Muscle layer of duodenum (tissue), 2 donors: ENCODE results near the gene IL16.
"Not testable (repeated sequence)": the region's sequence is repeated elsewhere in the genome, so short reads cannot be mapped to it uniquely, and the experiment has no call there.

ENCODE experiments used
- H3K27ac ChIP-seq: one replicate; pipeline ENCODE4 v1.7.0; 2013; ENCODE audit warnings: mild to moderate bottlenecking, low read length
- H3K27me3 ChIP-seq: one replicate; pipeline ENCODE4 v1.7.0; 2013; ENCODE audit warnings: low read depth, mild to moderate bottlenecking, control low read depth, low read length
- H3K36me3 ChIP-seq, 2 donors: one replicate each; pipeline ENCODE4 v1.7.0; 2013; ENCODE audit warnings: low read length in 2 of 2, control low read depth in 1 of 2, mild to moderate bottlenecking in 1 of 2; ENCODE audit not compliant: insufficient read depth in 2 of 2, control insufficient read depth in 1 of 2
- H3K4me1 ChIP-seq, 2 donors: one replicate each; pipeline ENCODE4 v1.7.0; 2013; ENCODE audit warnings: low read length in 2 of 2, mild to moderate bottlenecking in 2 of 2, control low read depth in 1 of 2, moderate library complexity in 1 of 2; ENCODE audit not compliant: insufficient read depth in 2 of 2, control insufficient read depth in 1 of 2
- H3K4me3 ChIP-seq, 2 donors: one replicate each; pipeline ENCODE4 v1.7.0; 2013; ENCODE audit warnings: low read length in 2 of 2, low read depth in 1 of 2, mild to moderate bottlenecking in 1 of 2
- H3K9me3 ChIP-seq, 2 donors: one replicate each; pipeline ENCODE4 v1.7.0; 2013; ENCODE audit warnings: low read length in 2 of 2, control low read depth in 1 of 2, mild to moderate bottlenecking in 1 of 2; ENCODE audit not compliant: control insufficient read depth in 1 of 2
- donor health status: healthy.

IL16 gene

DNA sequence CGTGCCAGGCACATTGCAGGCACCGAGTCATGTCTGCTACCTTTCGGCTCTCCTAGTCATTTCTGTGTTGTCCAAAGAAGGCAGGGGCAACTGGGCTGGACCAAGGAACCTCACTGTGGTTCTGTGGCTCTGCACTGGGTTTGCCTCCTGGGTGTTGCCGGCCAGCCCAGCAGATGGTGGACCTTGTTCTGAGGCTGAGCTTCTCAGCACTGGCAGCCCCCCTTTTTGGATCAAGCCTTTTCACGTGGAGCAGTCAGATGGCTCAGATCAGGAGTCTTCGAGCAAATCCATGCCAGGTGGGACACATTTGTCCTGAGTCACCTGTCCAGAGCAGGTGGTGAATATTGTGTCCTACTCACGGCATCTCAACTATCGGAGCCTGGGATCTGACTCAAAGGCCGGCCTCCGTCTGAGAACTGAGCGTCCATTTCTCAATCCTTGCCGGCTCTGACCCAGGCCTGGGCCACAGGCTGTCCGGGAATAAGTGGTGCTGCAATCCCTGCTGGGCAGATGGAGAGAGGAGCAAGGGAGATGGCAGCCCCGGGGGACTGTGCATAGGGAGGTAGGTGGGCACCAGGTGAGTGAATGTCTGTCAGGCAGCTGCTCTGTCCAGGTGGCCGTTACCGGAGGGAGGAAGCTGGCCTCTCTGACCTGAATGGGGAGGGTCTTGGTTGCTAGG lies at the start of gene IL16:
Gene IL16 (plus strand): TSS at position 304 of the 679 bp plus-strand sequence. CDS start 28,521 bp downstream, outside the sequence.
- H3K27me3 ChIP-seq: no peaks in the 10 kb centered on the region
- H3K27ac ChIP-seq: no peak within 1 kb of the TSS
- H3K4me3 ChIP-seq: no peak within 1 kb of the TSS
- no peaks in the 10 kb centered on the region for H3K4me1 ChIP-seq
- H3K36me3 ChIP-seq: no peaks in the 10 kb centered on the region
- H3K9me3 ChIP-seq: no peaks in the 10 kb centered on the region

- H3K36me3 ChIP-seq: no peaks in the 10 kb centered on the region
- no peaks in the 10 kb centered on the region for H3K27me3 ChIP-seq
- no peak overlapping the region for H3K27ac ChIP-seq
- no peaks in the 10 kb centered on the region for H3K9me3 ChIP-seq
- H3K4me3 ChIP-seq: no peak overlapping the region
- no peaks in the 10 kb centered on the region for H3K4me1 ChIP-seq
These were observed 45.3 kb upstream of the IL16 start for GRCh38 chr15:81151389-81151788.

GRCh38 chr15:81152339-81152738 lies 44.3 kb upstream of the IL16 start:
- Histone ChIP-seq H3K27me3 (no peaks in the 10 kb centered on the region), H3K4me3 (no peak overlapping the region), H3K27ac (no peak overlapping the region), H3K9me3 (no peaks in the 10 kb centered on the region), H3K36me3 (no peaks in the 10 kb centered on the region), H3K4me1 (no peaks in the 10 kb centered on the region)

GRCh38 chr15:81152799-81153198 lies 43.9 kb upstream of the IL16 start:
- no peak overlapping the region for H3K27ac ChIP-seq
- no peaks in the 10 kb centered on the region for H3K36me3 ChIP-seq
- no peaks in the 10 kb centered on the region for H3K27me3 ChIP-seq
- no peak overlapping the region for H3K4me3 ChIP-seq
- no peaks in the 10 kb centered on the region for H3K4me1 ChIP-seq
- H3K9me3 ChIP-seq: no peaks in the 10 kb centered on the region

DNA sequence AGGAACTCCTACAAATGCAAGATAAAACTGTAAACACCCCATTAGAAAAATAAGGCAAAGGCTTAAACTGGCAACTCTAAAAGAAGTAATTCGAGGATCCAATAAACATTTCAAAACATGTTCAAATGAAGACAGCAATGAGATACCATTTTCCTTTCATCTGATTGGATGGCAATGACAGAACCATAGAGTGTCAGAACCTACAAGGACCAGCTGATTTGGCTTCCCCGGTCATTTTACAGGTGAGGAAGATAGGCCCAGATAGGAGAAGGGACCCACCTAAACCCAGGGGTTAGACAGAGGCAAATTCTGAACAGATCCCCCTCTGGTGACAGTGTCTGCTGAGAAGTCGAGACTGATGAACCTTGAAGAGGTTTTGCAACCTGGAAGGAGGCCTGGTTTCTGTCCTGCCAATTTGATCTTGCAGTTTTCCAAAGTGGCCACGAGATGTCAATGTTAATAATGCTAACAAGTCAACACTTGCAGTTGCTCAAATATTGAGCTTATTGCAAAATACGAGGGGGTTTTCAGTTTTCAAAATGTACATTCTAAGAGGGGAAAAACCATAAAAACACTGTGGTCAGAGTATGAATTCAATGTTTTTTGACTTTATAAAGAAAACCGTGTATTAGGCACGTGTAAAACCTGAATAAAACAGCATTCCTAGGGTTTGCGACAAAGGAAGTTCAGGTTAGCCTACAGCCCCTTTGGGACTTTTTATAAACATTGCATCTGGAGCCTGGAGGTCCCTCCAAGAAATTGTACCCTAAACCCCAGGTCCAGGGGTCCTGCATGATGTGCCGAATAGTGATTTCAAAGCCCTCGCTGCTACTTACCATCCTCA lies 41.1 kb upstream of the IL16 start:
- H3K4me3 ChIP-seq: no peak overlapping the region
- no peaks in the 10 kb centered on the region for H3K9me3 ChIP-seq
- H3K4me1 ChIP-seq: peaks cover 0 to 6% of the 10 kb centered on the region in 2 donors
- no peak overlapping the region for H3K27ac ChIP-seq
- H3K36me3 ChIP-seq: no peaks in the 10 kb centered on the region
- no peaks in the 10 kb centered on the region for H3K27me3 ChIP-seq

DNA sequence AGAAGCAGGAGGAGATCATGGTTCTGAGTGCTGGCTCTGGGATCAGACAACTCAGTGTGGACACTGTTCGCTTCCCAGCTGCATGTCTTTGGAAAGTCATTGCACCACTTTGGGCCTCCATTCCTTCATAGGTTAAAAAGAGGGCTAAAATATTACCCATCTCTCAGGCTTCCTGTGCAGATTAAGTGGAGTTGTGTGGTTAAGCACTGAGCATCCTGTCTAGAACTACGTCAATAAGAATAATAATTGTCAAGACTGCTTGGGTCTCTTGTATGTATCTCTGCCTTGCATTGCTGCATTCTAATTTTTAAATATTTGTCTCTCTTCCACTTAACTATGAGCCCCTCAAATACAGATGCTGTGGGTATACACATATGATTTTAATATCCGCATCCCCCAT lies 40.4 kb upstream of the IL16 start:
- Histone ChIP-seq H3K4me3 (no peak overlapping the region), H3K36me3 (no peaks in the 10 kb centered on the region), H3K4me1 (peaks cover 0 to 11% of the 10 kb centered on the region in 2 donors), H3K27me3 (no peaks in the 10 kb centered on the region), H3K27ac (no peak overlapping the region), H3K9me3 (no peaks in the 10 kb centered on the region)

DNA sequence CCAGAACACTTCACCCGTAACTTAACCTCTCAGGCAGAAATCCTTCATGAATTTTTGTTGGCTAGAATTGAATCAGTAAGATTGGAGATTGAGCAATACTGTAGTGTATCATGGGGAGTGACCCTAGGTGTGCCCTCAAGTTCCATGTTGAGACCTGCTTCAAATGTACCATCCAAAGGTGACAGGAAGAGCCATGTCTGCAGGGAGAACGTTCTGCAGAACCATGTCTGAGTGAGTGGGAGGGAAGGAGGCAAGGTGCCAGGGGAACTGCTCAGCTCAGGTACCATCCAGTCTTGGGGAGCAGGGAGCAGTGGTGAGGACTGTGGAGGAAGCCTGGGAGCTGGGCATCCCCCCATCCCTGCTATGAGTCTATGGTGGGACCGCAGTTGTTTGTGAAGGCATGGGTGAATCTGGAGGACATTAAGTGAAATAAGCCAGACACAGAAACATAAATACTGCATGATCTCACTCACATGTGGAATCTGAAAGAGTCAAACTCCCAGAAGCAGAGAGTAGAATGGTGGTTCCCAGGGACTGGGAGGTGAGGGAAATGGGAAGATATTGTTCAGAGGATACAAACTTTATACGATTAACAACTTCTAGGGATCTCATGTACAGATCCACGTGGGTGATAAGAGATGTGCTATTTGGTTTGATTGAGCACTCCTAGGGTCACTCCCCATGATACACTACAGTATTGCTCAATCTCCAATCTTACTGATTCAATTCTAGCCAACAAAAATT lies 39.3 kb upstream of the IL16 start:
- no peaks in the 10 kb centered on the region for H3K36me3 ChIP-seq
- H3K4me3 ChIP-seq: no peak overlapping the region
- H3K4me1 ChIP-seq: peaks cover 0 to 11% of the 10 kb centered on the region in 2 donors
- no peaks in the 10 kb centered on the region for H3K27me3 ChIP-seq
- H3K27ac ChIP-seq: no peak overlapping the region
- no peaks in the 10 kb centered on the region for H3K9me3 ChIP-seq

DNA sequence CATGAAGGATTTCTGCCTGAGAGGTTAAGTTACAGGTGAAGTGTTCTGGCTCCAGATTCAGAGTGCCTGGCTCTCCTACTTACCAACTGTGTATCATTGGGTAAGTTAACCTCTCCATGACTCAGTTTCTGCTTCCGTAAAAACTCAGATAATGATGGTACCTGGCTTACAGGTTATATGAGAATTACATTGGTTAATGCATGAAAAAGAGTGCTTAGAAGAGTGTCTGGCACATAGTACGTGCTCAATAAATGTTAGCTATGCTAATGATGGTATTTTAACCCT lies 38.8 kb upstream of the IL16 start:
- Histone ChIP-seq H3K4me3 (no peak overlapping the region), H3K27ac (no peak overlapping the region), H3K4me1 (peaks cover 0 to 11% of the 10 kb centered on the region in 2 donors), H3K36me3 (no peaks in the 10 kb centered on the region), H3K27me3 (no peaks in the 10 kb centered on the region), H3K9me3 (no peaks in the 10 kb centered on the region)

- H3K27ac ChIP-seq, H3K27me3 ChIP-seq: not testable (repeated sequence)
These were observed 38.1 kb upstream of the IL16 start for GRCh38 chr15:81158561-81158960.

GRCh38 chr15:81160312-81161159 lies 36.1 kb upstream of the IL16 start:
- H3K27me3 ChIP-seq: no peaks in the 10 kb centered on the region
- no peaks in the 10 kb centered on the region for H3K9me3 ChIP-seq
- peaks cover 0 to 11% of the 10 kb centered on the region in 2 donors for H3K4me1 ChIP-seq
- no peak overlapping the region for H3K4me3 ChIP-seq
- H3K27ac ChIP-seq: no peak overlapping the region
- no peaks in the 10 kb centered on the region for H3K36me3 ChIP-seq

More at GRCh38 chr15:81158561-81158960, 38.1 kb upstream of the IL16 start:
- H3K9me3 ChIP-seq, H3K4me3 ChIP-seq, H3K36me3 ChIP-seq: not testable (repeated sequence)
- H3K4me1 ChIP-seq: peaks cover 0 to 11% of the 10 kb centered on the region in 2 donors
